ENCODE results near the gene RASGEF1B.

Gene RASGEF1B

DNA sequence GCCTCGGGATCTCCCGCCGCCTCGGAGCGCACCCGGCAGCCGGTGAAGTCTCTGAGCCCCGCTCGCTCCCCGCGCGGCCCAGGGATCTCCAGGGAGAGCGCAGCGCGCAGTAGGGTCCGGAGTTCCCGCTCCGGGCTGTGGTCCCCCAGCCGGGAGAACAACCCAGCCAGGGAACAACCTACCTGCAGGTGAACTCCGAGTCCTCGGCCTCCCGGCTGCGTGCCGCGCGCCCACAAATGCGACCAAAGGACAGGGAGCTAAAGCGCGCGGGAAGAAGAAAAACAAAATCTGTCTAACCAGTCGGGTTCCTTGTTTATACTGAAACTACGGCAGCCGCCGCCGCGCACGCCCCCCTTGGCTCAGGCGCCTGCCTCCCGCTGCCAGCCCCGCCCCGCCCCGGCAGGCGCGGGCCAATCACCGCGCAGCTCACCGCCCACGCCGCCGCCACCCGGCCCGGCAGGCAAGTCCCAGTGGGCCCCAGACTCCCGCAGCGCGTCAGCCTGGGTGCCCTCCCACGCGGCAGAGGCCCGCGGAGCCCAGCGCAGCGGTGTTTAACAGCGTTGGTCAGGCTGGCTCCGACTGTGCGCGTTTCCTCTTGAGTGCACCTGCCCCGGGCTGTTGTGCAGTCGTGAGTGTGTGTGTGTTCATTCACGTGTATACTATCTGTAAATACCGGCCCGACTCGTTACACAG, at the start of gene RASGEF1B:
RASGEF1B (minus strand) TSS at position 320 of the 693 bp plus-strand sequence. CDS start 12,399 bp downstream, outside the sequence.
- DNase-seq (ENCODE audit: low read depth): no peak
- TF ChIP-seq, protein P1, sequence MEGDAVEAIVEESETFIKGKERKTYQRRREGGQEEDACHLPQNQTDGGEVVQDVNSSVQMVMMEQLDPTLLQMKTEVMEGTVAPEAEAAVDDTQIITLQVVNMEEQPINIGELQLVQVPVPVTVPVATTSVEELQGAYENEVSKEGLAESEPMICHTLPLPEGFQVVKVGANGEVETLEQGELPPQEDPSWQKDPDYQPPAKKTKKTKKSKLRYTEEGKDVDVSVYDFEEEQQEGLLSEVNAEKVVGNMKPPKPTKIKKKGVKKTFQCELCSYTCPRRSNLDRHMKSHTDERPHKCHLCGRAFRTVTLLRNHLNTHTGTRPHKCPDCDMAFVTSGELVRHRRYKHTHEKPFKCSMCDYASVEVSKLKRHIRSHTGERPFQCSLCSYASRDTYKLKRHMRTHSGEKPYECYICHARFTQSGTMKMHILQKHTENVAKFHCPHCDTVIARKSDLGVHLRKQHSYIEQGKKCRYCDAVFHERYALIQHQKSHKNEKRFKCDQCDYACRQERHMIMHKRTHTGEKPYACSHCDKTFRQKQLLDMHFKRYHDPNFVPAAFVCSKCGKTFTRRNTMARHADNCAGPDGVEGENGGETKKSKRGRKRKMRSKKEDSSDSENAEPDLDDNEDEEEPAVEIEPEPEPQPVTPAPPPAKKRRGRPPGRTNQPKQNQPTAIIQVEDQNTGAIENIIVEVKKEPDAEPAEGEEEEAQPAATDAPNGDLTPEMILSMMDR (conservative IDR thresholded peaks at IDR 0.05; ENCODE audit: low read depth, low read length): no peak
- peak within 1 kb of the TSS; percentile 82 for H3K4me3 ChIP-seq (ENCODE audit: low read length)

DNA sequence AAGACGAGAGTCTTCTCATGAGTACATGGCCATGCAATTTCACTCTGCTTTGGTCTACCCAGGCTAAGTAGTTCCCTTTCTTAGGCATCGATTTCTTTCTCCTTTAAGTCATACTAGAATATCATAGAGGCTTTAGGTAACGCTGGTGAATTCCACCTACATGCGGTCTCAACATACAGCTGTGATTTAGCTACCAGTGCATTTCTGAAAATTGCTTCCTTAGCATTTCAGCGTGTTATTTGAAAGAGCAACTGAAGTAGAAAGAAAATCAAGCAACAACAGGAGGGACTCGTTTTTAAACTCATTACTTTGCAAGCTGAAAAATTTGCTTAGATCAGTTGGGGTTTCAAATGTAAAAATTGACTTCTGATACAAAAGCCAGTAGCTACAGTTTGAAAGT, 48.1 kb upstream of the RASGEF1B start:
- H3K4me3 ChIP-seq (ENCODE audit: low read length): no peak overlapping the region
- no peak for DNase-seq (ENCODE audit: low read depth)
- TF ChIP-seq, protein P1 (conservative IDR thresholded peaks at IDR 0.05; ENCODE audit: low read depth, low read length): no peak

DNA sequence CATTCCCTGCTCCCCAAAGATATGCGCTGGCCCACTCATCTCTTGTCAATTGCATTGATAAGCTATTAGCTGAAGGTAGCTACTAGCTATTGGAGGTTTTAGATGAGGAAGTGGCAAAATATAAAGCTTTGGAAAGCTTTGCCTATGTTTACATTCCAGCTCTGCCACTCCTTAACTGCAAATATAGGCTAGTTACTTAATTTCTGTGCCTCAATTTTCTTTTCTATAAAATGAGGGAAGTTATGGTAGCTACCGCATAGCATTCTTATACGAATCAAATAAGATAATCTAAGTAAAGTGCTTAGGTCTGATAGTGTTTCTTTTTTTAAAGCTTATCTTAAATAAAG, 47.7 kb upstream of the RASGEF1B start:
- H3K4me3 ChIP-seq (ENCODE audit: low read length): no peak overlapping the region
- TF ChIP-seq, protein P1 (conservative IDR thresholded peaks at IDR 0.05; ENCODE audit: low read depth, low read length): no peak
- DNase-seq (ENCODE audit: low read depth): no peak

DNA sequence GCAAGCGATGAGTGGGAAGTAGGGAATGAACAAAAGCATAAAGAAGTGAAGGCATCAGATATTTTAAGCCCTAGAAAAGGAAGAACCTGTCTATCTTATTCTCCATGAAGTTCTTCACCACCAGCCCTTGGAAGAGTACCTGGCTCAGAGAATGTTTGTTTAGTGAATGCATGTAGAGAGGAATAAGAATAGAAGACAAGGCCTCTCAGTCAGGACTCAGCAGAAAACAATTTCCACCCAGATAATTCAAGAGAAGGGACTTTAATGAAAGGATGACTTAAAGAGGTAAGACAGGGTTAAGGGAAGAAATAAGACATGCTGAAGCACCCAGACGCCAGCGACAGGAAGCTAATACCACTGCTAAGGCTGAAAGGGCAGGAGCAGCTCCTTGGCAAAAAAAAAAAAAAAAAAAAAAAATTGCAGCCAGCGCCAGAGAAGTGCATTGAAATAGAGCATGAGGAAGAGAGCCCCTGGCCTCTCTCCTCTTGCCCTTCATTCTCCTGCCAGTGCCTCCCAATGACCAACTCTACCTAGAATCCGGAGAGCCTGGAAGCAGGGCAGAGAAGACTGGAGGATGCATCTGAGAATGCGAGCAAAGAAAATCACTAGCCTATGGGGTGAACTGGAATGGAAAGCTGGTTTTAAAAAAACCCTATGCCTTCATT, 47.2 kb upstream of the RASGEF1B start:
- TF ChIP-seq, protein P1 (conservative IDR thresholded peaks at IDR 0.05; ENCODE audit: low read depth, low read length): no peak

GRCh38 chr4:81516241-81516640, 44.5 kb upstream of the RASGEF1B start:
- no peak for DNase-seq (ENCODE audit: low read depth)
- no peak overlapping the region for H3K4me3 ChIP-seq (ENCODE audit: low read length)
- TF ChIP-seq, protein P1 (conservative IDR thresholded peaks at IDR 0.05; ENCODE audit: low read depth, low read length): no peak

More for the DNA sequence above, 47.2 kb upstream of the RASGEF1B start:
- no peak for DNase-seq (ENCODE audit: low read depth)
- no peak overlapping the region for H3K4me3 ChIP-seq (ENCODE audit: low read length)

GRCh38 chr4:81512757-81513501, 41.2 kb upstream of the RASGEF1B start:
- no peak for DNase-seq (ENCODE audit: low read depth)
- H3K4me3 ChIP-seq (ENCODE audit: low read length): no peak overlapping the region
- TF ChIP-seq, protein P1 (conservative IDR thresholded peaks at IDR 0.05; ENCODE audit: low read depth, low read length): no peak

Measured in retinal pigment epithelial cell (primary cell).